Hippocampal formation (tissue), 2 donors: Measurements from ENCODE around the gene LENG9.
A peak's percentile ranks its signal among the peaks of the same experiment; 100 is the strongest.

Experiments used
- DNase-seq, 2 donors: peaks; one replicate each; lab custom pipeline; 2025; lab: John Stamatoyannopoulos, UW

Gene LENG9

DNA sequence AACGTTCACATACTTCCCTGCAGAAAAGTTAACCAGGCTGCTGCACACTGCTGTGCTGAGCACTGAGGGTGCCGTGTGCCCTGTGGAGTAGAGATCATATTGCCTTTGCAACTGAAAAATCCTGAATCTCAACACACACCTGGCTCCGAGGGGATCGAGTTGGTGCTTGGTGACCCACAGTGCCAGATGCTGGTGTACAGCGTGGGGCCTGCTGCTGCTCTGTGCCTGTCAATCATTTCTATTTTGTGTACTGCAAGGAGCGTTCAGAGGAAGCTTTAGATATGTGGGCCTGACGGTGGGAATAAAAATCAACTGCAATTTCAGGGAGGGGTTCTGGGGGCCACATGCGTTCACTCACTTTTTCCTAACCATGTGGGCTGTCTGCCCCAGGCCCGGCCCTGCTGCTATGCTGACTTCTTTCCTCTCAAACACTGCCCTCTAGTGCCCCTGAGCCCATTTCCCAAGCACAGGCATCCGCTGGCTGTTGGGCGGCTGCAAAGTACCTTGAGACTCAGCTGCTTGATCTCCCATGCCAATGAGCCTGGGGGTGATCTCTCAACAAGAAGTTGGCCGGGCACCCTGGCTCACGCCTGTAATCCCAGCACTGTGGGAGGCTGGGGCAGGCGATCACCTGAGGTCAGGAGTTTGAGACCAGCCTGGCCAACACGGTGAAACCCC lies 24.3 kb downstream of the LENG9 start:
- peak; percentile 66 to 71 for DNase-seq

DNA sequence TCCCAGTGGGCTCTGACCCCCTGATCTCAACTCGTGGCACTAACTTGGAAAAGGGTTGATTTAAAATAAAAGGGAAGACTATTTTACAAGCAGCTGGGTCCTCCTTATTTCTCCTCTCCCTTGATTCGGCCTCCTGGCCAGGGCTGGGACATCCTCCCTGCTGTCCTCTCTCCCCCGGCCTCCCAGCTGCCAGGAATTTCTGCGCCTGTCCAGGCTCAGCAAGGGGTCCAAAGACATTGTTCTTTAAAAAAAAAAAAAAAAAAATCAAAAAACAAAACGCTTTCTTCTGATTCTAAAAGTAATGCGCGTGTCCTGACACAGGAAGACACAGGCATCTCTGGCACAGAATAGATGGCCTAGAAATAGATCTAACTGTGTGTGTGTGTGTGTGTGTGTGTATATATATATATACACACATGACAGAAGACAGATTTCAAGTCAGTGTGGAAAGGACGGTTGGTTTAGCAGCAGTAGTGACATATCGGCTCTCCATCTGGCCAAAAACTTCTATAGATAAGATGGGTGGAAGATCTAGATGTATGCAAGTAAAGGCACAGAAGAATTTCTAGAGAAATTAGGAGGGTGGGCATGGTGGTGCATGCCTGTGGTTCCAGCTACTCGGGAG lies 26.8 kb downstream of the LENG9 start:
- no peak for DNase-seq

DNA sequence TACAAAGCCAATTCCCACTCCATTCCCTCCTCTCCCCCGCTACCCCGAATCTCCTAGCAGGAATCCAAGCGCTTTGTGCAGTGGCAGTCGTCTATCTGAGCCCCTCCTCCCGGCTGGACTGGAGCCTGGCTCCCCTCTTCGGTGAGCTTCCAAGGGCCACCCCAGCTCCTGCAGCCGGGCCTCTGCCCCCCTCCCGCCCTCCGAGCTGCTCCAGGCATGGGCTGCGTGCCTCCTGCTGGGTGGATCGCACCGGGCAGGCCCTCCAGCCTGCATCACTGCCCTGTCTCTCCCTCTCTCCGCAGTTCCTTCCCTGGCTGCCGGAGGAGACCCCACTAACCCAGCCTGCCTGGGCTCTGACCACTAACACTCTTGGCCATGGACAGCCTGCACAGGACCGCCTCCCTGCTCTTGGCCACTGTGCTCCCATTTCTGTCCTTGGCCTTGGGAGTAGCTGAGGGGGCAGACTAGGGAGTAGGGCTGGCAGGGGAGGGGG lies 27.5 kb downstream of the LENG9 start:
- DNase-seq: no peak

DNA sequence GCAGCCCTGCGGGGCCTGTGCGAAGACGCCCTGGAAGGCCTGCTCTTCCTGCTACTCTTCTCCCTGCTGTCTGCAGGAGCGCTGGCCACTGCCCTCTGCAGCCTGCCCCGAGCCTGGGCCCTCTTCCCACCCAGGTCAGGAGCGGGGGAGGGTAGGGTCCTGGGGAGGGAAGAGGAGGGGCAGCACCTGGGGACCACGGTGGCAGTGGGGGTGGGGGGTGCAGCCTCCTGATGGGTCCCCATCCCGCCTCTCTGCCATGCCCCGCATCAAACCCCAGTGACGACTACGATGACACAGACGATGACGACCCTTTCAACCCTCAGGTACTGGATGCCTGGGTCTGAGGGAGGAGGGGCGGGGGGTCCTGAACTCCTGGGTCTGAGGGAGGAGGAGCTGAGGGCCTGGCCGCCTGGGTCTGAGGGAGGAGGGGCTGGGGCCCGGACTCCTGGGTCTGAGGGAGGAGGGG lies 28.0 kb downstream of the LENG9 start:
- no peak for DNase-seq

DNA sequence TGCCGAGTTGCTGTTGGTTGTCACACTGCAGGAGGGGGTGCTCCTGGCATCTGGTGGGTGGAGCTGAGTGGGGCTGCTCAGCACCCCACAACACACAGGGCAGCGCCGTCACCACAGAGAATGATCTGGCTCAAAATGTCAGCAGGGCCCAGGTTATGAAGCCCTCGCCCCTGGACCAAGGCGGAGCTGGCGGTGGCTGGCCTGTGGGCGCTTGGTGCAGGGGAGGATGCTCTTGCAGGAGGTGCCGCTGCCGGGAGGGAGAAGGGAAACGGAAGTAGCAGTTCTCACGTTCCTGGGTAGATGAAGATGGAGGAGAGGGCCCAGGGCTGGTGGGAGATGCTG lies 28.7 kb downstream of the LENG9 start:
- DNase-seq: no peak

DNA sequence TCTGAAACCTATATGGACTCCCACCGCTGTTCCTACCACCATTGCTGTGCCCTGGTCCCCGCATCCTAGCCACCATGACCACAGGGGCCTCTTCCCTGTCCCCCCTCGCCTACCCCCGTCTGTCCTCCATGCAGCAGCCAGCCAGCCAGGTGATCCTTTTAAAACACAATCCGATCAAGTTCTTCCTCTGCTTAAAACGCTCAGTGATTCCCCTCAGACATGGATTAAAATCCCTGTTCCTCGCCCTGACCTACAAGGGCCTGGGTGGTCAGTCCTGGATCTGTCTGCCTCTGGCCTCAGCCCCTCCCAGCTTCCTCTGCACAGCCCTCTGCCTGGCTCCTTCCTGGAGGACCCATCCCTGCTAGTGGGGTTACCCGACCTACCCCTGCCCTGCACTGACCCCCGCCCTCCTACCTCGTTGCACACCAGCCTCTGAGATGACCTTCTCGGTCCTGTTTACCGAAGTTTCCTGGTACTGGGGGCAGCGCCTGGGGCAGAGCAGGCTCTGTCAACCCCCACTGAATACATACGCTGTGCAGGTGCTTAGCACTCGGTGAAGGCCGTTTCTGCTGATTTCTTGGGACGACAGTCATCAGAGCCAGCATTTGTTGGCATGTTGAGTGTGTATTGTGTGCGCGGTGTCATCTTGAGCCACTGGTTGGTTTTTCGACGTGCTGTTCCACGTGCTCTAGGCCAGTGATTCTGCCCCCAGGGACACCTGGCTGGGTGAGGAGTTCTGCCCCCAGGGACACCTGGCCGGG lies 29.3 kb downstream of the LENG9 start:
- DNase-seq: peak in 1 of 2 donors; percentile 29

DNA sequence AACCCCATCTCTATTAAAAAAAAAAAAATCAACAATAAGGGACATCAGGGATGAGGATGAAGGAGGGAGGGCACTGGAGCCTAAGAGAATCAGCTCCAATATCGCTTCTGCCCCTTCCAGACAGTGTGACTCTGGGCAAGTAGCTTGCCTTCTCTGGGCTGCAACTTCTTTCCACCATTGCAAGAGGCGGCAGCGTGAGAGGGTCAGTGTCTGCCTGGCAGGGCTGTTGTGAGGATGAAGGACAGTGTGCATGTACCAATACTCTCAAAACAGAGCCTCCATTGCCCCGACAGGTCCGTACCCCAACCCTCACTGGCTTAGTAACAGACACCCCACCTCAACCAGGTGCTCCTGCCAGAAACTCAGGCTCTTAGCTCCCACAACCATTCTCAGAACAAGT lies 29.9 kb downstream of the LENG9 start:
- no peak for DNase-seq

DNA sequence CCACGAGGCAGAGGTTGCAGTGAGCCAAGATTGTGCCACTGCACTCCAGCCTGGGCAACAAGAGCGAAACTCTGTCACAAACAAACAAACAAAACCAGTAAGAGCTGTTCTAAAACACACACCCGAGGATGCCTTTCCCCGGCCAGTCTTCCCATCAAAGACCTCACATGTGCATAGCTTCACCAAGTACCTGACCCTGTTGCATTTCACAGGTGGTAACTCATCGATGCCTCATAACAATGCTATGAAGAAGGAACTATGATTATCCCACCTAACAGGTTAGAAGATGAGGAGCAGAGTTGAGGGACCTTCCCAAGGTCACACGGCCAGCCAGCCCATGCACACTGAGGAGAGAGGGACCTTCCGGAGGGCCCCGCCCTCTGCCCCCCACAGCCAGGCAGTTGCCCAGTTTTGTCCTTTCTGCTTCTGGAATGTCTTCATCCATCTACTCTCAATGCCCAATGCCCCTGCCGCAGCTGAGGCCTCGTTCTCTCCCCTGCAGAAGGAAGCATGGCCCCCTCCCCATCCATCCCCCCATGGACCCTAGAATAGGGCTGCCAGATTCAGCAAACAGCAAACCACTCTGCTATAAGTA lies 31.3 kb downstream of the LENG9 start:
- no peak for DNase-seq

DNA sequence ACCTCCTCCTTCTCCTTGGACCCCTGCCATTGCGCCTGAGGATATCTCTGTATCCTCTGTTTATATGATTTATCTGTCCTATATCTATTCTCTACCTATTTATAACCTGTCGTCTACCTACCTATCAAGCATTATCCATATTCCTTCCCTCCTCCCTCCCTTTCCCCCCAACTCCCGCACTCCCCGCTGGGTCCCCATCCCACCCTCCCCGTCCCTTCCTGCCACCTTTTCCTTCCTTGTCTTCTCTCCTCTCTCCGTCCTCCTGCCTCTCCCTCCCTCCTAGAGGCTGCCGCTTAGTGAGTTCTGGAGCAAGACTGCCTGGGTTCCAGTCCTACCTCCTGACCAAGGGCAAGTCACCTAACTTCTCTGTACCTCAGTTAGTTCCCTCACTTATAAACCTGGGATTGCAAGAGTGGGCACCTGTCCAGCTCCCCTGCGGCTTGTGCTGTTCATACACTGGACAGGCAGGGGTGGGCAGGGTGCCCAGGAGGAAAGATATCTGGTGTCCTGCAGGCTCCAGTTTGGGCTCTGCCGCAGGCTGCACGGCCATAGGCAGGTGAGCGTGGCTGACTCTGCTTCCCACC lies 32.2 kb downstream of the LENG9 start:
- DNase-seq: no peak

DNA sequence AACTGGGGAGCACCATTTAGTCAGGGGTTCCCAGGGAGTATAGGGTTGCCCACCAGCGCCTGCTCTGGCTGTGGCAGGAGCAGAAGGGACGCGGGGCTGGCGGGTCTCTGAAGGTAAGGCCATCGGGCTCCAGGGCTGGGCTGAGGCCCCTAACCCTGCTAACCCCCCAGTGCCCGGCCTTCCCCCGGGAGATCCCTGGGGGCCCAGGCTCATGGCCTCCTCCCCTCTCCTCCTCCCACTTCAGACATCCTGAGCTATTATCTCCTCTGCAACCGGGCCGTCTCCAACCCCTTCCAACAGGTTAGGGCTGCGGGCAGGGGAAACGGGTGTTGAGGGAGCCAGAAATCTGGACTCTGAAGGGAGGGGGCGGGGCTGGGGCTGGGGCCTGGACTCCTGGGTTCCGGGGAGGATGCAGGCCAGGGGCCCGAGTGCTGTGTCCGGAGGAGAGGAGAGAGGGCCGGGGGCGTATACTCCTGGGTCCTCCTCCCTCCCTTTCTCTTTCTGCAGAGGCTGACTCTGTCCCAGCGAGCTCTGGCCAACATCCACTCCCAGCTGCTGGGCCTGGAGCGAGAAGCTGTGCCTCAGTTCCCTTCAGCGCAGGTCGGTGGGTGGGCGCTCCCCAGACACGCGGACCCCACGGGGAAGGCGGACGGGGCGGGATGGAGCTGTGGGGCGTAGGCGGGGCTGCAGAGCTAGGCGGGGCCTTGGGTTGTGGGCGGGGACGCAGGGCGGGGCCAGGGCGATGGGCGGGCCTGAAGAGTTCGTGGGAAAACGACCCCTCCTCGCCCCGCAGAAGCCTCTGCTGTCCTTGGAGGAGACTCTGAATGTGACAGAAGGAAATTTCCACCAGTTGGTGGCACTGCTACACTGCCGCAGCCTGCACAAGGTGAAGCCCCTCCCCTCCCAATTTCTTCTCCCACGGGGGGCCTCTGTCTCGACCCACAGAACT lies 33.0 kb downstream of the LENG9 start:
- DNase-seq: peak in 1 of 2 donors; percentile 64

DNA sequence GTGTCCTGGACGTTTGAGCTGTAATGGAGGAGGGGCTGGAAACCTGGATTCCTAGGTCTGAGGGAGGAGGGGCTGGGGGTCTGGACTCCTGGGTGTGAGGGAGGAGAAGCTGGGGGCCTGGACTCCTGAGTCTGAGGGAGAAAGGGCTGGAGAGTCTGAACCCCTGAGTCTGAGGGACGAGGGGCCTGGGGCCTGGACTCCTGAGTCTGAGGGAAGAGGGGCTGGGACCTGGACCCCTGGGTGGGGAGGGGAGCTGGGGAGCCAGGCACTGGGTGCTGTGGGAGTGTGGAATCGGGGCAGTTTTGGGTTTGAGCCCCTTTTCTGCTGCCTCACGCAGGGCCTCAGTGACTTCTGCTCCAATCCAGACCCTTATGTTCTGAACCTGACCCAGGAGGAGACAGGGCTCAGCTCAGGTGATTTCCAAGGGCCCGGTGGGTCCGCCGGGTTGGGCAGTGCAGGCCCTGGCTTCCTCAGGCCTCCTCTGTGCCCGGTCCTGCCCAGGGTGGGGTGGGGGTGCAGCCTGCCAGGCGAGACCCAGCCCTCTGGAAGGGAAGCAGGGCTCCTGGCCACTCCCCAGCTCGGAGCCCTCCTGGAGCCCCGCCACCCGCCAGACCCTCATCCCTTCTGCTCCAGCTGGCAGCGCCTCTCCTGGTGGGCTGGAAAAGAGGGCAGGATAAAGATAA lies 33.9 kb downstream of the LENG9 start:
- no peak for DNase-seq

DNA sequence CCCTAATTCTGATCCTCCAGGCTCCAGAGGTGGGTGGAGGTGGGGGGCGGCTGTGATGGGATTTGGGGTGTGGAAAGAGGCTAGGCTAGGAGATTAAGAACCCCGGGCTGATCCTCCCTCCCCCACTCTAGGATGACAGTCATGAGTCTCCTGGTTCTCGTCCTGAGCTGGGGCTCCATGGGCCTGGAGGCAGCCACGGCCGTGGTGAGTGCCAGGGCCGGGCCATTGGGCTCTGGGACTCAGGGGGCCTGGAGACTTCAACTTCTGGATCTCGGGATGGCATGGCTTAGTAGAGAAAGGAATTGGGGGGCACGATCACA lies 34.4 kb downstream of the LENG9 start:
- no peak for DNase-seq

DNA sequence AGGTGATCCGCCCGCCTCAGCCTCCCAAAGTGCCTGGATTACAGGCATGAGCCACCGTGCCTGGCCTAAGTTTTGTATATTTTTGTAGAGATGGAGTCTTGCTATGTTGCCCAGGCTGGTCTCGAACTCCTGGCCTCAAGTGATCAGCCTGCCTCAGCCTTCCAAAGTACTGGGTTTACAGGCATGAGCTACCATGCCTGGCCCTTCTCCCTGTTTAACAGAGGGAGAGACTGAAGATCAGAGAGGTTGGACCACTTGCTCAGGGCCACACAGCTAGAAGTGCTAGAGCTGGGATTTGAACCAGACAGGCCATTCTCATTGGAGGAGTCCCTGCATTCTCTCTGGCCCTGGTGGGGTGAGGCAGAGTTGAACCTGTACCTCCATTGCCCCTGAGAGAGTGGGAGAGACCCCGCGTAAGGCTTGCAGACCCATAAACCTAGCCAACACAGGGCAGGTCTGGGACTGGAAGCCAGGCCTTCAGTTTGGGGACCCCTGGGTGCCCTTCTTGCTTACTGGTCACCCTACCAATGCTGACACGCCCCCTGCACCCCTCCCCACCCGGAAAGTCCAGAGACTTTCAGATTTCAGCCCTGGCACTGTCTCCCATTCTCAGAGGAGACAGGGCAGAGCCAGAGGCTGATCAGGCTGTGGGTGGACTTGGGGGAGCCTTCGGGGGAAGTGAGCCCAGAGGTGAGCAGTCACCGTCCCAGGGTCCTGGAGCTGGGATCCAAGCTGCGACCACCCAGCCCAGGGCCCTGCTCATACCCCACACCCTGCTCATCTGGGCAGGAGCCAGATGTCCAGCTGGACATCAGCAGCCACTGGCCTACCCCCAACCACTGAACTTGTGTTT lies 35.0 kb downstream of the LENG9 start:
- no peak for DNase-seq

DNA sequence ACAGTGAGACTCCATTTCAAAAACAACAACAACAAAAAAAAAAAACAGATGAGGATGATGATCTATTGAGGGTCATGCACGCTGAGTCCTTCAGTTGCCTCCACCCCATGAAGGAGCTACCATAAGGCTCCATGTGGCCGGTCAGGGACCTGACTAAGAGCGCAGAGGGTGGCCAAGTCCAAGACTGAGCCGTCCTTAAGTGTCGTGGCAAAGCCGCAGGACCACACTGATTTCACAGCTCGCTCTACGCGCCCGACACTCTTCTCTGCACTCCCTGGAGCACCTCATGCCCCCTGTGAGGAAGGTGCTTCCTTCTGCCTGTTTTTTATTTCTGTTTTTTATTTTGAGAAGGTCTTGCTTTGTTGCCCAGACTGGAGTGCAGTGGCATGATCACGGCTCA lies 36.0 kb downstream of the LENG9 start:
- DNase-seq: no peak

DNA sequence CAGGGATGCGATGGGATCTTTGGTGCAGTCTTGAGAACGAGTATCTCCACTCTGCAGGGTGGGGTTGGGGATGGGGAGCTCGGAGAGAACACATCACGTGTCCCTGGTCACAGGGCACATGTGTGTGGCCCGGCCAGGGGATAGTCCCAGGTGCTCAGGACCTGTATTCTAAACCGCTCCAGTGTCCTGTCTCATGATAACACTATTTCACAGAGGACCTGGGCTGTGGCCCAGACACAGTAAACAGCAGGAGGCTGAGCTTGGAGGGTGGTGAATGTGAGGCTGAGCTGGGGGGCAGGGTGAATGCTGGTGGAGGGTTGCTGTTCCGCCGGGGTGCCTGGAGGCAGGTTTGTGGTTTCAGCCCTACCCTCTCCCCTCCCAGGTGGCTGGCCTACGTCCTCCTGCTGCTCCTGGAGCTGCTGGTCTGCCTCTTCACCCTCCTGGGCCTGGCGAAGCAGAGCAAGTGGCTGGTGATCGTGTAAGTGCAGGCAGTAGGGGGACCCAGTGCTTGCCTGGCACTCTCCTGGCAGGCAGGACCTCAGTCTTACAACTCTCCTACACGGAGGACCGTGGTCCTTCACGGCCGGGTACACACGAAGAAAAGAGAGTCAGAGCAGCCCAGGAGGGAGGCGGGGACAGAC lies 37.2 kb downstream of the LENG9 start:
- DNase-seq: peak in 1 of 2 donors; percentile 34

DNA sequence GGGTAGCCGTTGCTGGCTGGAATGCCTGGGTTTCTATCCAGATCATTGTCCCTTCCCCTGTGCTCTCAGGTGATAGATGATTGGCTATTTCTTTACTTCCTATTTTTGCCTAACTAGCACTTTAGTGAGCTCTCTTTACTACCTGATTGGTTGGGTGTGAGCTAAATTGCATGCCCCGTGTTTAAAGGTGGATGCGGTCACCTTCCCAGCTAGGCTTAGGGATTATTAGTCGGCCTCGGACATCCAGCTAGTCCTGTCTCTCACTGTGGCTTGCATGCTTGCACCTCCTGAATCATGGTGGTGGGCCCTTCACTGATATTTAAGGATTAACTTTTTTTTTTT lies 38.2 kb downstream of the LENG9 start:
- DNase-seq: no peak

DNA sequence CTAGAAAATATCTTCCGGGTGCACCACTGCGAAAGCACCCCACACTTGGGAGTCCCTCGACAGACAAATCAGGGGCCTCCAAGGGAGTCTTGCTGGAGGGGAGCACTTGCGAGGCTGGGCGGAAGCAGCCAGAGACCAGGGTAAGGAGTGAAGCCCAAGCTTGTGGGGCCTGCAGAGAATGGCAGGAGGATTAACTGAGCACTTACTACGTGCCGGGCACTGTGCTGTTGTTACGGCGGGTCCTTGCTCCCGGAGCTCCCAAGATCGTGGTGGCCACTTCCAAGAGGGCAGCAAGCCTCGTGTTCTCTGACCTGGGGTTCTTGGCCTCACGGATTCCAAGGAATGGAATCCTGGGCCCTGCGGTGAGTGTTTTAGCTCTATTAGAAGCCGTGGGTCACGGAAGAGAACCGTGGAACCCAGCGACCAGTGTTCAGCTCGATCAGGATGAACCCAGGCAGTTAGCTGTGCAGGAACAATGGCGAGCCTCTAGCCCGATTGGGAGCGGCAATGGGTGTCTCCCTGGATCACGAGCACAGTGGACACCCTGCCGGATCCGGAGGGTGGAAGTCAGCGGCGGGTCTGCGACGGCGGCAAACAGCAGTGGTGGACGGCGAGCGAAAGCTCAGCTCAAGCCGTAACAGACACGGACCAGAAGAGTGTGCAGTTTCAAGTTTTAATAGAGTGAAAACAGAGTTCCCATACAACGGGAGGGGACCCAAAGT lies 38.8 kb downstream of the LENG9 start:
- no peak for DNase-seq

DNA sequence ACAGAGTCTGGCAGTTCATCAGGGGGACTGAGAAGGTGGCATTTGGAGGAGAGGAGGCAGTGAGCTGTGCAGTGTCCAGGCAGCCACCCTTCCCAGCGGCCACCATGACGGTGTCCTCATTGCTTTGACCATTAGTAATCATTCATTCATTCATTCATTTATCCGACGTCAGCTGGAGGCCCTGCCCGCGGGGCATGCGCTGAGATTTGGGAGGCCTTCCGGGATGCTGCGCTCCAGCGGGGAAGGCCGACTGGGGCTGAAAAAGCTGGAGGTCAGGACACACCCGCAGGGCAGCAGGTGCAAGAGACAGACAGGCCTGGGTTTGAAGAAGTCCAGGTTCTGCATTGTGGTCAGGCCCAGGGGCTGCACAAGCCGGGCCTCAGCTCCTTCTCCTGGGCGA lies 39.4 kb downstream of the LENG9 start:
- no peak for DNase-seq

DNA sequence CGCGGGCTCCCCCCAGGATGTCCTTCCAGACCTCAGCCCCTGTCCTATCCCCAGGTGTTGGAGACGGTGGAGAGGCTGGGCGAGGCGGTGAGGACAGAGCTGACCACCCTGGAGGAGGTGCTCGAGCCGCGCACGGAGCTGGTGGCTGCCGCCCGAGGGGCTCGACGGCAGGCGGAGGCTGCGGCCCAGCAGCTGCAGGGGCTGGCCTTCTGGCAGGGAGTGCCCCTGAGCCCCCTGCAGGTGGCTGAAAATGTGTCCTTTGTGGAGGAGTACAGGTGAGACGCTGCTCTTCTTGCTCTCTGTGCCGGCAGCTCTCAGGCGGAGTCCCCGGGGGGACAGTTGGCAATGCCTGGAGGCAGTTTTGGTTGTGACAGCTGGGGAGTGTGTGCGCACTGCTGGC lies 41.4 kb downstream of the LENG9 start:
- DNase-seq: no peak
